Endodermal cell (in vitro differentiated cells): ENCODE measurements around the gene DEGS2. TPM values are rescaled to one million over a fixed set of nuclear protein-coding genes. Genes with fewer than 3 reads are reported as not detected.

Experiments used
- DNase-seq: peaks from one replicate; pipeline ENCODE4 v3.0.0-alpha.2; 2017
- H3K27ac ChIP-seq: 2 replicates; pipeline ENCODE4 v1.5.1; 2013; ENCODE audit warnings: mild to moderate bottlenecking, low read depth, low read length, moderate library complexity
- H3K27me3 ChIP-seq: 2 replicates; pipeline ENCODE4 v1.6.1; 2013; ENCODE audit warnings: mild to moderate bottlenecking, low read length, moderate library complexity; ENCODE audit not compliant: insufficient read depth, control insufficient read depth, poor library complexity, severe bottlenecking
- H3K36me3 ChIP-seq: 2 replicates; pipeline ENCODE4 v1.7.0; 2013; ENCODE audit warnings: mild to moderate bottlenecking, low read length, moderate library complexity; ENCODE audit not compliant: control insufficient read depth, insufficient read depth
- H3K4me1 ChIP-seq: one replicate; pipeline ENCODE4 v1.7.0; 2013; ENCODE audit warnings: low read length; ENCODE audit not compliant: control insufficient read depth, insufficient read depth
- H3K4me3 ChIP-seq: 2 replicates; pipeline ENCODE4 v1.5.1; 2013; ENCODE audit warnings: mild to moderate bottlenecking, low read length, moderate library complexity
- H3K9ac ChIP-seq: 2 replicates; pipeline ENCODE4 v1.6.1; 2013; ENCODE audit warnings: mild to moderate bottlenecking, low read length, moderate library complexity; ENCODE audit not compliant: poor library complexity, severe bottlenecking; ENCODE audit errors: extremely low read depth
- H3K9me3 ChIP-seq: 2 replicates; pipeline ENCODE4 v1.6.1; 2013; ENCODE audit warnings: mild to moderate bottlenecking, low read length, moderate library complexity; ENCODE audit not compliant: control insufficient read depth
- H3K27ac Mint-ChIP-seq: 2 replicates; pipeline ENCODE4 v1.8.0; 2020; ENCODE audit warnings: mixed read lengths
- H3K27me3 Mint-ChIP-seq: 2 replicates; pipeline ENCODE4 v1.8.0; 2021; ENCODE audit warnings: mild to moderate bottlenecking, mixed read lengths; ENCODE audit not compliant: insufficient read depth
- H3K36me3 Mint-ChIP-seq: 2 replicates; pipeline ENCODE4 v1.8.0; 2020; ENCODE audit warnings: low read depth, mixed read lengths
- H3K4me1 Mint-ChIP-seq: 2 replicates; pipeline ENCODE4 v1.8.0; 2020; ENCODE audit warnings: mixed read lengths
- H3K4me3 Mint-ChIP-seq: 2 replicates; pipeline ENCODE4 v1.8.0; 2020; ENCODE audit warnings: mild to moderate bottlenecking, moderate library complexity, mixed read lengths
- H3K9me3 Mint-ChIP-seq: 2 replicates; pipeline ENCODE4 v1.8.0; 2020; ENCODE audit warnings: mild to moderate bottlenecking, mixed read lengths
- WGBS, 2 experiments: methylation state at CpG; one replicate each; pipeline versions ENCODE4 v1.1.5 to v1.1.7; 2013; ENCODE audit warnings: missing lambda C conversion rate in 2 of 2, mixed read lengths in 1 of 2; ENCODE audit not compliant: insufficient coverage in 1 of 2, insufficient read length in 1 of 2; 5-methylcytosine and 5-hydroxymethylcytosine counted together
- total RNA-seq, 2 donors: library from RNA; stranded (reverse); fragmentation: NEBNext Ultra II Directional in 1 of 2; extraction: Animal tissue kit (Norgen Biotek cat#: 25700) in 1 of 2; gene quantifications; 2 replicates in 1 of 2; 3 replicates in 1 of 2; pipeline ENCODE4 v1.2.1, GENCODE V29; 2021
- TF ChIP-seq, protein P1 (sequence below): fragments of 200-600 bp; sonication (generic); conservative IDR thresholded peaks from 2 replicates; pipeline ENCODE4 v1.5.0; 2021; ENCODE audit warnings: antibody characterized with exemption, mild to moderate bottlenecking

DEGS2 gene
- total RNA-seq, 2 donors from 2014 or later: 0.18 to 0.24 TPM

- no peak overlapping the region for H3K9ac ChIP-seq
- TF ChIP-seq, protein P1, sequence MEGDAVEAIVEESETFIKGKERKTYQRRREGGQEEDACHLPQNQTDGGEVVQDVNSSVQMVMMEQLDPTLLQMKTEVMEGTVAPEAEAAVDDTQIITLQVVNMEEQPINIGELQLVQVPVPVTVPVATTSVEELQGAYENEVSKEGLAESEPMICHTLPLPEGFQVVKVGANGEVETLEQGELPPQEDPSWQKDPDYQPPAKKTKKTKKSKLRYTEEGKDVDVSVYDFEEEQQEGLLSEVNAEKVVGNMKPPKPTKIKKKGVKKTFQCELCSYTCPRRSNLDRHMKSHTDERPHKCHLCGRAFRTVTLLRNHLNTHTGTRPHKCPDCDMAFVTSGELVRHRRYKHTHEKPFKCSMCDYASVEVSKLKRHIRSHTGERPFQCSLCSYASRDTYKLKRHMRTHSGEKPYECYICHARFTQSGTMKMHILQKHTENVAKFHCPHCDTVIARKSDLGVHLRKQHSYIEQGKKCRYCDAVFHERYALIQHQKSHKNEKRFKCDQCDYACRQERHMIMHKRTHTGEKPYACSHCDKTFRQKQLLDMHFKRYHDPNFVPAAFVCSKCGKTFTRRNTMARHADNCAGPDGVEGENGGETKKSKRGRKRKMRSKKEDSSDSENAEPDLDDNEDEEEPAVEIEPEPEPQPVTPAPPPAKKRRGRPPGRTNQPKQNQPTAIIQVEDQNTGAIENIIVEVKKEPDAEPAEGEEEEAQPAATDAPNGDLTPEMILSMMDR: no peak
- H3K9me3 ChIP-seq: no peaks in the 10 kb centered on the region
- H3K27ac Mint-ChIP-seq: no peak overlapping the region
- no peak for DNase-seq
- peaks cover 9% of the 10 kb centered on the region for H3K4me1 ChIP-seq
- 86 to 95% methylated on average over 5 to 12 of the region's 12 CpGs for WGBS, 2 experiments
- H3K4me3 ChIP-seq: no peak overlapping the region
- no peaks in the 10 kb centered on the region for H3K27me3 ChIP-seq
- peaks cover 14% of the 10 kb centered on the region for H3K36me3 Mint-ChIP-seq
- H3K27me3 Mint-ChIP-seq: no peaks in the 10 kb centered on the region
- peaks cover 9% of the 10 kb centered on the region for H3K4me1 Mint-ChIP-seq
- no peak overlapping the region for H3K4me3 Mint-ChIP-seq
- no peaks in the 10 kb centered on the region for H3K9me3 Mint-ChIP-seq
- peaks cover 14% of the 10 kb centered on the region for H3K36me3 ChIP-seq
- no peak overlapping the region for H3K27ac ChIP-seq
Observed at GRCh38 chr14:100132903-100133510, 26.4 kb downstream of the DEGS2 start.

GRCh38 chr14:100132161-100132902 lies 27.1 kb downstream of the DEGS2 start:
- H3K27ac ChIP-seq: no peak overlapping the region
- Mint-ChIP-seq H3K4me3 (no peak overlapping the region), H3K27ac (no peak overlapping the region), H3K4me1 (peaks cover 9% of the 10 kb centered on the region), H3K36me3 (peaks cover 18% of the 10 kb centered on the region), H3K27me3 (no peaks in the 10 kb centered on the region), H3K9me3 (no peaks in the 10 kb centered on the region)
- H3K4me3 ChIP-seq: no peak overlapping the region
- peaks cover 9% of the 10 kb centered on the region for H3K4me1 ChIP-seq
- H3K9me3 ChIP-seq: no peaks in the 10 kb centered on the region
- TF ChIP-seq, protein P1: no peak
- DNase-seq: no peak
- H3K36me3 ChIP-seq: peaks cover 14% of the 10 kb centered on the region
- WGBS, 2 experiments: 84 to 87% methylated on average over 20 to 25 of the region's 25 CpGs
- no peaks in the 10 kb centered on the region for H3K27me3 ChIP-seq
- no peak overlapping the region for H3K9ac ChIP-seq

- Histone ChIP-seq H3K27me3 (no peaks in the 10 kb centered on the region), H3K4me3 (no peak overlapping the region), H3K9ac (peak overlapping the region; percentile 20), H3K9me3 (no peaks in the 10 kb centered on the region), H3K4me1 (peaks cover 9% of the 10 kb centered on the region), H3K36me3 (peaks cover 22% of the 10 kb centered on the region), H3K27ac (no peak overlapping the region)
- TF ChIP-seq, protein P1: no peak
- WGBS, 2 experiments: 64 to 84% methylated on average over 5 to 6 of the region's 6 CpGs
- no peaks in the 10 kb centered on the region for H3K9me3 Mint-ChIP-seq
- H3K4me1 Mint-ChIP-seq: peaks cover 9% of the 10 kb centered on the region
- peaks cover 18% of the 10 kb centered on the region for H3K36me3 Mint-ChIP-seq
- H3K4me3 Mint-ChIP-seq: no peak overlapping the region
- DNase-seq: peak; percentile 89
- no peaks in the 10 kb centered on the region for H3K27me3 Mint-ChIP-seq
- no peak overlapping the region for H3K27ac Mint-ChIP-seq
Observed at GRCh38 chr14:100131181-100131580, 28.3 kb downstream of the DEGS2 start.
